A549 (cell line): Measurements from ENCODE around the gene EIF4E2. TPM values are rescaled to one million over a fixed set of nuclear protein-coding genes. Genes with fewer than 3 reads are reported as not detected.

ENCODE experiments used
- ATAC-seq, 2 experiments: fragments of 200-7000 bp in 1 of 2; fragments of >200 bp in 1 of 2; cut with Nextera tagmentation in 1 of 2; cut with Tn5 transposase in 1 of 2; 3 replicates each; pipeline versions ENCODE4 v1.8.0 to v1.9.1; 2018 to 2020; ENCODE audit warnings: mild to moderate bottlenecking in 1 of 2, moderate library complexity in 1 of 2
- CTCF ChIA-PET: fragments of 300-600 bp; sonication (Branson Sonifier 250); formaldehyde crosslinking; extraction: SDS; loops from one replicate; lab custom pipeline; 2021; ENCODE audit warnings: antibody characterized with exemption, inconsistent platforms; lab: Yijun Ruan, JAX
- POLR2A ChIA-PET: fragments of 350-600 bp; formaldehyde crosslinking; extraction: SDS; loops from one replicate; lab custom pipeline; 2021; ENCODE audit warnings: antibody characterized with exemption, inconsistent platforms; lab: Yijun Ruan, JAX
- DNase-seq, 2 experiments: peaks; one replicate each; pipeline versions ENCODE4 v3.0.0 to v3.0.0-alpha.2; 2011 to 2016; ENCODE audit warnings: low read depth in 1 of 2, low spot score in 1 of 2
- FAIRE-seq: peaks from 2 replicates; lab custom pipeline; 2011; peaks lifted over from hg19 to GRCh38; lab: Jason Lieb, UNC
- H3K27ac ChIP-seq, 2 experiments: fragments of >200 bp; sonication (Bioruptor Twin); formaldehyde crosslinking; 3 replicates each; pipeline ENCODE4 v1.5.1; 2016 to 2017
- H3K4me1 ChIP-seq: fragments of >200 bp; sonication (Bioruptor Twin); formaldehyde crosslinking; 3 replicates; pipeline ENCODE4 v1.6.1; 2016
- H3K4me2 ChIP-seq: fragments of >200 bp; sonication (Bioruptor Twin); formaldehyde crosslinking; 3 replicates; pipeline ENCODE4 v1.6.1; 2016
- H3K4me3 ChIP-seq: fragments of >200 bp; sonication (Bioruptor Twin); formaldehyde crosslinking; 3 replicates; pipeline ENCODE4 v1.5.1; 2016
- H3K9me3 ChIP-seq: fragments of >200 bp; sonication (Bioruptor Twin); formaldehyde crosslinking; 3 replicates; pipeline ENCODE4 v1.6.1; 2016
- ATOH8 ChIP-seq: fragments of 250-450 bp; sonication (Bioruptor Pico); IDR thresholded peaks from 2 replicates; pipeline ENCODE4 v1.5.0; 2020; ENCODE audit warnings: low read depth, mild to moderate bottlenecking, moderate library complexity
- BHLHE40 ChIP-seq: IDR thresholded peaks from 2 replicates; pipeline ENCODE4 v1.6.1; 2012; ENCODE audit warnings: low read depth, low read length, inconsistent platforms
- CBX8 ChIP-seq: fragments of 200-600 bp; sonication (generic); IDR thresholded peaks from 2 replicates; pipeline ENCODE4 v1.6.1; 2016
- CHD4 ChIP-seq: fragments of 200-600 bp; sonication (generic); IDR thresholded peaks from 2 replicates; pipeline ENCODE4 v1.6.1; 2016; ENCODE audit warnings: antibody characterized with exemption, mild to moderate bottlenecking, borderline replicate concordance
- EHMT2 ChIP-seq: fragments of 200-600 bp; sonication (generic); IDR thresholded peaks from 2 replicates; pipeline ENCODE4 v1.6.1; 2016; ENCODE audit warnings: antibody characterized with exemption, low read depth, mild to moderate bottlenecking, moderate library complexity
- EP300 ChIP-seq, 2 experiments: fragments of >200 bp; sonication (Bioruptor Twin); formaldehyde crosslinking; IDR thresholded peaks; 2 replicates in 1 of 2; 3 replicates in 1 of 2; pipeline ENCODE4 v1.6.1; 2016 to 2017
- ESRRA ChIP-seq: fragments of 150-350 bp; IDR thresholded peaks from 2 replicates; pipeline ENCODE4 v1.6.1; 2014; ENCODE audit warnings: mild to moderate bottlenecking, low read length, borderline replicate concordance
- FOSB ChIP-seq: fragments of 250-450 bp; sonication (Bioruptor Pico); IDR thresholded peaks from 2 replicates; pipeline ENCODE4 v1.5.0; 2020; ENCODE audit warnings: mild to moderate bottlenecking, moderate library complexity
- HOXA7 ChIP-seq: fragments of 250-450 bp; sonication (Bioruptor Pico); IDR thresholded peaks from 2 replicates; pipeline ENCODE4 v1.5.0; 2020; ENCODE audit warnings: mild to moderate bottlenecking, moderate library complexity
- HOXB5 ChIP-seq: fragments of 250-450 bp; sonication (Bioruptor Pico); IDR thresholded peaks from 2 replicates; pipeline ENCODE4 v1.5.0; 2020; ENCODE audit warnings: mild to moderate bottlenecking, moderate library complexity
- JUN ChIP-seq, 2 experiments: fragments of >200 bp; sonication (Bioruptor Twin); formaldehyde crosslinking; IDR thresholded peaks; 2 replicates in 1 of 2; 3 replicates in 1 of 2; pipeline ENCODE4 v1.6.1; 2016 to 2017
- JUNB ChIP-seq: fragments of >200 bp; sonication (Bioruptor Twin); formaldehyde crosslinking; IDR thresholded peaks from 2 replicates; pipeline ENCODE4 v1.6.1; 2016
- KDM1A ChIP-seq: fragments of 200-600 bp; sonication (generic); IDR thresholded peaks from 2 replicates; pipeline ENCODE4 v1.6.1; 2016; ENCODE audit warnings: low read depth, mild to moderate bottlenecking
- KDM5A ChIP-seq: fragments of 200-600 bp; sonication (generic); IDR thresholded peaks from 2 replicates; pipeline ENCODE4 v1.6.1; 2016; ENCODE audit warnings: antibody characterized with exemption, mild to moderate bottlenecking
- MAZ ChIP-seq: fragments of 150-350 bp; IDR thresholded peaks from 2 replicates; pipeline ENCODE4 v1.6.1; 2014; ENCODE audit warnings: antibody characterized with exemption, low read depth, low read length, borderline replicate concordance
- PBX3 ChIP-seq: IDR thresholded peaks from 2 replicates; pipeline ENCODE4 v1.6.1; 2012
- PHF8 ChIP-seq: fragments of 200-600 bp; sonication (generic); IDR thresholded peaks from 2 replicates; pipeline ENCODE4 v1.6.1; 2016; ENCODE audit warnings: low read depth, mild to moderate bottlenecking, antibody characterized with exemption, moderate library complexity, borderline replicate concordance
- RAD21 ChIP-seq, 2 experiments: fragments of >200 bp in 1 of 2; sonication (Bioruptor Twin) in 1 of 2; formaldehyde crosslinking in 1 of 2; IDR thresholded peaks in 1 of 2; conservative IDR thresholded peaks in 1 of 2; 2 replicates in 1 of 2; 3 replicates in 1 of 2; pipeline ENCODE4 v1.6.1; 2012 to 2018; ENCODE audit warnings: inconsistent platforms in 1 of 2
- RARB ChIP-seq: fragments of 250-450 bp; sonication (Bioruptor Pico); IDR thresholded peaks from 2 replicates; pipeline ENCODE4 v1.8.0; 2021; ENCODE audit warnings: mild to moderate bottlenecking, moderate library complexity
- RCOR1 ChIP-seq: fragments of 150-350 bp; IDR thresholded peaks from 2 replicates; pipeline ENCODE4 v1.6.1; 2014; ENCODE audit warnings: antibody characterized with exemption, low read length, low read depth
- RNF2 ChIP-seq: fragments of 200-600 bp; sonication (generic); IDR thresholded peaks from 2 replicates; pipeline ENCODE4 v1.6.1; 2016; ENCODE audit warnings: low read depth, mild to moderate bottlenecking, antibody characterized with exemption, moderate library complexity, borderline replicate concordance
- SMC3 ChIP-seq: fragments of >200 bp; sonication (Bioruptor Twin); formaldehyde crosslinking; IDR thresholded peaks from 3 replicates; pipeline ENCODE4 v1.6.1; 2018; ENCODE audit warnings: inconsistent platforms
- SREBF2 ChIP-seq: fragments of 450-650 bp; IDR thresholded peaks from 2 replicates; pipeline ENCODE4 v1.6.1; 2014; ENCODE audit warnings: mild to moderate bottlenecking, moderate library complexity
- TP53 ChIP-seq: fragments of 250-450 bp; sonication (Bioruptor Pico); IDR thresholded peaks from 2 replicates; pipeline ENCODE4 v1.5.0; 2021; ENCODE audit warnings: mild to moderate bottlenecking, moderate library complexity
- ZFP36 ChIP-seq: fragments of 450-650 bp; IDR thresholded peaks from 2 replicates; pipeline ENCODE4 v1.6.1; 2014; ENCODE audit warnings: borderline replicate concordance; ENCODE audit not compliant: partially characterized antibody
- WGBS: methylation state at CpG from one replicate; pipeline ENCODE4 v1.1.6; 2017; ENCODE audit errors: missing lambda C conversion rate; 5-methylcytosine and 5-hydroxymethylcytosine counted together
- polyA plus RNA-seq, 4 experiments: library from polyadenylated mRNA; depleted of rRNA in 3 of 4; stranded (reverse); fragments of >200 nt; fragmentation: RNase III in 1 of 4; extraction: RNeasy Plus Mini Kit Qiagen cat#74134 plus additional on column Dnase treatment in 1 of 4; gene quantifications; 2 replicates in 3 of 4; 3 replicates in 1 of 4; pipeline ENCODE4 v1.2.3, GENCODE V29; 2011 to 2017
- TF ChIP-seq, protein P1 (sequence below): IDR thresholded peaks from 2 replicates; pipeline ENCODE4 v1.6.1; 2012
- TF ChIP-seq, protein P2 (sequence below): fragments of >200 bp; sonication (Bioruptor Twin); formaldehyde crosslinking; IDR thresholded peaks from 3 replicates; pipeline ENCODE4 v1.5.1; 2016

EIF4E2 gene
- polyA plus RNA-seq, 2 of the 4 experiments (the other 2 are of a cell fraction) = 49.1 to 177 TPM

DNA sequence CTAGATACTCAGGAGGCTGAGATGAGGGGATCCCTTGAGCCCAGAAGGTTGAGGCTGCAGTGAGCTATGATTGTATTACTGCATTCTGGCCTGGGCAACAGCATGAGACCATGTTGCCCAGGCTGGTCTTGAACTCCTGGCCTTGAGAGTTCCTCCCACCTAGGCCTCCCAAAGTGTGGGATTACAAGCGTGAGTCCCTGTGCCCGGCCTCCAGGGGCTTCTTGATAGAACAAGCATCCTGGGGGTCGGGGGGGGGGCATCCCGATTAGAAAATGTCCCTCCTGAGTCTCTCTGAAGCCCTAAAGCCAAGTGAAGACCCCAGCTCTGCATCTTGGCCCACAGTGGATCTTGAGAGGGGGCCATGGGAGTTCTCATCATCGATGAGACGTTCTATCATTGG lies 60.6 kb downstream of the EIF4E2 start:
- ATAC-seq (no peak), DNase-seq (no peak), FAIRE-seq (no peak)
- Histone ChIP-seq H3K4me2 (no peak overlapping the region), H3K4me3 (no peak overlapping the region), H3K27ac (no peak overlapping the region), H3K9me3 (no peaks in the 10 kb centered on the region), H3K4me1 (0 out of 3 replicates have a peak, but pooled peaks cover 2% of the 10 kb centered on the region)
- TF ChIP-seq ESRRA = no peak
- TF ChIP-seq HOXA7 (CRISPR knock-in tag) = no peak
- no peak for TF ChIP-seq ATOH8 (CRISPR knock-in tag)
- no peak for TF ChIP-seq EP300 (IDR thresholded peaks at IDR 0.05)
- TF ChIP-seq FOSB (CRISPR knock-in tag) = no peak
- no peak for TF ChIP-seq CBX8
- TF ChIP-seq RARB (CRISPR knock-in tag) = no peak
- TF ChIP-seq MAZ = no peak
- TF ChIP-seq PHF8 = no peak
- no peak for TF ChIP-seq RNF2
- TF ChIP-seq, protein P1, sequence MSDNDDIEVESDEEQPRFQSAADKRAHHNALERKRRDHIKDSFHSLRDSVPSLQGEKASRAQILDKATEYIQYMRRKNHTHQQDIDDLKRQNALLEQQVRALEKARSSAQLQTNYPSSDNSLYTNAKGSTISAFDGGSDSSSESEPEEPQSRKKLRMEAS = no peak
- no peak for TF ChIP-seq BHLHE40
- no peak for TF ChIP-seq KDM5A
- 65% methylated on average over 3 of the region's 6 CpGs for WGBS
- CTCF ChIA-PET = interaction anchor here (0.6 to 3.4 kb wide), 9 partner anchors 12 to 98 kb away, joined by 3 to 21 read pairs (median 3); no protein-coding TSS in a partner anchor
- POLR2A ChIA-PET = interaction anchor here (0.6 kb wide), 1 partner anchor 249 kb away, joined by 5 read pairs; no protein-coding TSS in a partner anchor

DNA sequence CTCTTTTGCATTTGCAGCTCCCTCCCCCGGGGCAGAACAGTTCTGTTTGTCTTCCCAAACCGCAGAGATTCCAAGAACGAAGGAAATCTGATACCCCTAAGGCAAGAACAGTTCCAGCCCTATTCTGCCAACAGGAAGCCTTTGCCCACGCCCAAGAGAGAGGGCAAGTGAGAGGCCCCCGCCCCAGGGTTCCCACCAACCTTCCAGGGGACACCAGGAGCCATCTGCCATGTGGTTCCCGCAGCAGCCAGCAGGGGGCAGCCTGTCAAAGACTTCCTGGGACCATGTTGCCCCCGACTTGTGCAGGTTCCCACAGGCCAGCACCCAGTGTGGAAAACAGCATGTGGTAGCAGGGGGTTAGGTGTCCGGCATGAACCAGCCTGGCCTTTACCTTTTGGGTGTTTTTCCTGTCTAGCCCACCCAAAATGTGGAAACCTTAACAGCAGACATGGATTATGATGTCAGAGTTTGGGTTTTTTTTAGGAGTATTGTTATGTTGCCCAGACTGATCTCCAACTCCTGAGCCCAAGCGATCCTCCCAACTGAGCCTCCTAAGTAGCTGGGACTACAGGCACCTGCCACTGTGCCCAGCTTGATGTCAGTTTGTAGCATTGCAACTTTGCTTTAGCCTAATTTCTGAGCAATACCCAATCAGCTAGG lies 61.2 kb downstream of the EIF4E2 start:
- DNase-seq (peak; percentile 52 to 73), FAIRE-seq (no peak), ATAC-seq (peak; percentile 64 to 85)
- peak; percentile 46 to 56; a peak in 4 of 5 replicates for TF ChIP-seq RAD21 (conservative IDR thresholded peaks at IDR 0.05 in 1 of 2, IDR thresholded peaks at IDR 0.05 in 1 of 2)
- no peak for TF ChIP-seq CHD4
- no peak for TF ChIP-seq JUNB
- peak; percentile 50 for TF ChIP-seq SMC3
- TF ChIP-seq, protein P2, sequence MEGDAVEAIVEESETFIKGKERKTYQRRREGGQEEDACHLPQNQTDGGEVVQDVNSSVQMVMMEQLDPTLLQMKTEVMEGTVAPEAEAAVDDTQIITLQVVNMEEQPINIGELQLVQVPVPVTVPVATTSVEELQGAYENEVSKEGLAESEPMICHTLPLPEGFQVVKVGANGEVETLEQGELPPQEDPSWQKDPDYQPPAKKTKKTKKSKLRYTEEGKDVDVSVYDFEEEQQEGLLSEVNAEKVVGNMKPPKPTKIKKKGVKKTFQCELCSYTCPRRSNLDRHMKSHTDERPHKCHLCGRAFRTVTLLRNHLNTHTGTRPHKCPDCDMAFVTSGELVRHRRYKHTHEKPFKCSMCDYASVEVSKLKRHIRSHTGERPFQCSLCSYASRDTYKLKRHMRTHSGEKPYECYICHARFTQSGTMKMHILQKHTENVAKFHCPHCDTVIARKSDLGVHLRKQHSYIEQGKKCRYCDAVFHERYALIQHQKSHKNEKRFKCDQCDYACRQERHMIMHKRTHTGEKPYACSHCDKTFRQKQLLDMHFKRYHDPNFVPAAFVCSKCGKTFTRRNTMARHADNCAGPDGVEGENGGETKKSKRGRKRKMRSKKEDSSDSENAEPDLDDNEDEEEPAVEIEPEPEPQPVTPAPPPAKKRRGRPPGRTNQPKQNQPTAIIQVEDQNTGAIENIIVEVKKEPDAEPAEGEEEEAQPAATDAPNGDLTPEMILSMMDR = peak; percentile 73
- Histone ChIP-seq H3K27ac (peak overlapping the region in 1 of 2 experiments; percentile 22; a peak in 1 of 6 replicates), H3K4me1 (0 out of 3 replicates have a peak, but pooled peaks cover 2% of the 10 kb centered on the region), H3K4me3 (no peak overlapping the region), H3K9me3 (no peaks in the 10 kb centered on the region), H3K4me2 (no peak overlapping the region)
- 35% methylated on average over 6 of the region's 9 CpGs for WGBS
- ChIA-PET POLR2A (no interaction called here), CTCF (interaction anchor here (0.5 to 3.4 kb wide), 11 partner anchors 13 to 112 kb away, joined by 3 to 21 read pairs (median 3); no protein-coding TSS in a partner anchor)

DNA sequence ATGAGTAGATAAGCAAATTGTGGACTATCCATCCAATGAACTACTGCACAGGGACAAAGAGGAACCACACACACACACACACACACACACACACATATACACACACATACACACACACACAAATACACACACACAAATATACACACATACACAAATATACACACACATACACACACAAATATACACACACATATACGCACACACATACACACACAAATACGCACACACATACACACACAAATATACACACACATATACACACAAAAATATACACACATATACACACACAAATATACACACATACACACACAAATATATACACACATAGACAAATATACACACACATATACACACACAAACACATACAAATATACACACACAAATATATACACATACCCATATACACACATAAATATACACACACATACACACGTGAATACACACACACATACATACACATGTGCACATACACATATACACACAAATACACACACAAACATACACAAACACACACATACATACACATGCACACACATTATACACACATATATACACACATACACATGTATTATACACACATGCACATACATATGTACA lies 63.1 kb downstream of the EIF4E2 start:
- H3K4me1 ChIP-seq = 0 out of 3 replicates have a peak, but pooled peaks cover 2% of the 10 kb centered on the region
- 45% methylated on average over 3 of the region's 3 CpGs for WGBS
- DNase-seq = no peak
- no peak for ATAC-seq
- TF ChIP-seq HOXB5 (CRISPR knock-in tag) = no peak
- TF ChIP-seq CBX8 = no peak
- no peak for TF ChIP-seq KDM1A
- TF ChIP-seq ZFP36 = no peak
- TF ChIP-seq EHMT2 = no peak
- no peak for TF ChIP-seq TP53
- TF ChIP-seq RCOR1 = no peak
- no peak for TF ChIP-seq PBX3
- TF ChIP-seq, protein P1 = no peak
- TF ChIP-seq SREBF2 = no peak
- no peak for TF ChIP-seq JUN (IDR thresholded peaks at IDR 0.05)
- TF ChIP-seq BHLHE40 = no peak
- TF ChIP-seq, all 56 proteins: peak for 0
- no peak for FAIRE-seq
- Histone ChIP-seq H3K4me3 (no peak overlapping the region), H3K9me3 (no peaks in the 10 kb centered on the region), H3K4me2 (no peak overlapping the region), H3K27ac (no peak overlapping the region)
- CTCF ChIA-PET = interaction anchor here (3.4 kb wide), 1 partner anchor 11 kb away, joined by 21 read pairs; no protein-coding TSS in a partner anchor
- POLR2A ChIA-PET = no interaction called here
